HepG2 (cell line): ENCODE measurements around the gene ATP8B4. TPM values are rescaled to one million over a fixed set of nuclear protein-coding genes. Genes with fewer than 3 reads are reported as not detected.

Source experiments
- DPF2 ChIP-seq: sonication (generic); formaldehyde crosslinking; IDR thresholded peaks from 2 replicates; pipeline ENCODE4 v1.4.0; 2020; ENCODE audit warnings: mild to moderate bottlenecking, low read depth, missing genetic modification reagents, borderline replicate concordance
- FOSL1 ChIP-seq: sonication (generic); formaldehyde crosslinking; IDR thresholded peaks from 2 replicates; pipeline ENCODE4 v1.9.0; 2021; ENCODE audit warnings: missing genetic modification reagents, borderline replicate concordance
- JUND ChIP-seq: sonication (generic); formaldehyde crosslinking; IDR thresholded peaks from 2 replicates; pipeline ENCODE4 v1.8.0; 2022; ENCODE audit warnings: mild to moderate bottlenecking, missing genetic modification reagents
- SMC3 ChIP-seq: IDR thresholded peaks from 2 replicates; pipeline ENCODE4 v1.6.1; 2011; ENCODE audit warnings: low read length, improper control_type of control experiment
- STAG1 ChIP-seq: sonication (generic); formaldehyde crosslinking; IDR thresholded peaks from 2 replicates; pipeline ENCODE4 v1.4.0; 2020; ENCODE audit warnings: missing genetic modification reagents
- ZNF24 ChIP-seq: fragments of 450-650 bp; IDR thresholded peaks from 2 replicates; pipeline ENCODE4 v1.6.1; 2017; ENCODE audit warnings: antibody characterized with exemption, mild to moderate bottlenecking
- ZNF441 ChIP-seq: sonication (generic); formaldehyde crosslinking; IDR thresholded peaks from 2 replicates; pipeline ENCODE4 v1.7.0; 2021; ENCODE audit warnings: missing genetic modification reagents, borderline replicate concordance
- ZNF577 ChIP-seq: sonication (generic); formaldehyde crosslinking; IDR thresholded peaks from 2 replicates; pipeline ENCODE4 v1.4.0; 2020; ENCODE audit warnings: mild to moderate bottlenecking, low read depth, missing genetic modification reagents, borderline replicate concordance
- polyA plus RNA-seq, 8 experiments: library from polyadenylated mRNA; depleted of rRNA in 3 of 8; stranded (reverse) in 7 of 8; unstranded in 1 of 8; fragments of >200 nt; fragmentation: Illumina TruSeq in 4 of 8; extraction: Trizol in 4 of 8; gene quantifications; 2 replicates each; pipeline versions ENCODE4 v1.2.1 to v1.2.3, GENCODE V29; 2011 to 2016; ENCODE audit warnings: low read depth in 4 of 8, missing spikeins in 1 of 8, mixed read lengths in 1 of 8; ENCODE audit not compliant: insufficient read depth in 1 of 8
- total RNA-seq, 5 experiments: library from RNA; depleted of rRNA; stranded (reverse); fragments of >200 nt; fragmentation: Illumina TruSeq; extraction: Trizol; gene quantifications; 2 replicates each; pipeline ENCODE4 v1.2.3, GENCODE V29; 2016; ENCODE audit warnings: low read depth in 1 of 5
- TF ChIP-seq, protein P1 (sequence below): IDR thresholded peaks from 2 replicates; pipeline ENCODE4 v1.4.0; 2020; ENCODE audit warnings: mild to moderate bottlenecking, missing genetic modification reagents
- TF ChIP-seq, protein P2 (sequence below): sonication (generic); formaldehyde crosslinking; IDR thresholded peaks from 2 replicates; pipeline ENCODE4 v1.4.0; 2020; ENCODE audit warnings: missing genetic modification reagents, mild to moderate bottlenecking, borderline replicate concordance
- TF ChIP-seq, protein P3 (sequence below): sonication (generic); formaldehyde crosslinking; IDR thresholded peaks from one replicate; pipeline ENCODE4 v1.5.1; 2020; ENCODE audit warnings: mild to moderate bottlenecking, missing genetic modification reagents; ENCODE audit errors: not compliant biosample characterization
- TF ChIP-seq, protein P4 (sequence below): sonication (generic); formaldehyde crosslinking; IDR thresholded peaks from 2 replicates; pipeline ENCODE4 v1.8.0; 2023; ENCODE audit warnings: mild to moderate bottlenecking, missing genetic modification reagents

The ATP8B4 gene
- total and polyA plus RNA-seq, 2 of the 13 experiments (the other 11 are each of a cell fraction or from before 2014, with no cell fraction given): 0.24 to 0.69 TPM

DNA sequence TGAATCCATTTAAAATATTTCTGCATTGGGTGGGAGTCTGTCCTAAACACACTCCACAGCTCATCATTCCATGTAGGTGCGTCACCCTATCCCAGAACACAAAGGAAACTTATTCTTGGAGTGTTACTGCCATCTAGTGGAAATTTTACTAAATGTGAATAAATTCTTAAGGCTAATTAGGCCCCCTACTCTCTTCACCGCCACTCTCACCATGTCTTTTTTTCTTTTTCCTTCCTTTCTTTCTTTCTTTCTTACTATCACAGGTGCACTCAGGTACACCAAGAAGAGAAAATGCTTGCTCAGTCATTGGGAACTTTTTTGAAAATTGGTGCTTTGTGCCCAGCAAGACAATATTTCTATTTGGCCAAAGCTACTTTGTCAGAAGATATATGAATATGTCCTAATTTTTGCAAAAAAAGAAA lies 26.4 kb upstream of the ATP8B4 start (continued):
- TF ChIP-seq, protein P1, sequence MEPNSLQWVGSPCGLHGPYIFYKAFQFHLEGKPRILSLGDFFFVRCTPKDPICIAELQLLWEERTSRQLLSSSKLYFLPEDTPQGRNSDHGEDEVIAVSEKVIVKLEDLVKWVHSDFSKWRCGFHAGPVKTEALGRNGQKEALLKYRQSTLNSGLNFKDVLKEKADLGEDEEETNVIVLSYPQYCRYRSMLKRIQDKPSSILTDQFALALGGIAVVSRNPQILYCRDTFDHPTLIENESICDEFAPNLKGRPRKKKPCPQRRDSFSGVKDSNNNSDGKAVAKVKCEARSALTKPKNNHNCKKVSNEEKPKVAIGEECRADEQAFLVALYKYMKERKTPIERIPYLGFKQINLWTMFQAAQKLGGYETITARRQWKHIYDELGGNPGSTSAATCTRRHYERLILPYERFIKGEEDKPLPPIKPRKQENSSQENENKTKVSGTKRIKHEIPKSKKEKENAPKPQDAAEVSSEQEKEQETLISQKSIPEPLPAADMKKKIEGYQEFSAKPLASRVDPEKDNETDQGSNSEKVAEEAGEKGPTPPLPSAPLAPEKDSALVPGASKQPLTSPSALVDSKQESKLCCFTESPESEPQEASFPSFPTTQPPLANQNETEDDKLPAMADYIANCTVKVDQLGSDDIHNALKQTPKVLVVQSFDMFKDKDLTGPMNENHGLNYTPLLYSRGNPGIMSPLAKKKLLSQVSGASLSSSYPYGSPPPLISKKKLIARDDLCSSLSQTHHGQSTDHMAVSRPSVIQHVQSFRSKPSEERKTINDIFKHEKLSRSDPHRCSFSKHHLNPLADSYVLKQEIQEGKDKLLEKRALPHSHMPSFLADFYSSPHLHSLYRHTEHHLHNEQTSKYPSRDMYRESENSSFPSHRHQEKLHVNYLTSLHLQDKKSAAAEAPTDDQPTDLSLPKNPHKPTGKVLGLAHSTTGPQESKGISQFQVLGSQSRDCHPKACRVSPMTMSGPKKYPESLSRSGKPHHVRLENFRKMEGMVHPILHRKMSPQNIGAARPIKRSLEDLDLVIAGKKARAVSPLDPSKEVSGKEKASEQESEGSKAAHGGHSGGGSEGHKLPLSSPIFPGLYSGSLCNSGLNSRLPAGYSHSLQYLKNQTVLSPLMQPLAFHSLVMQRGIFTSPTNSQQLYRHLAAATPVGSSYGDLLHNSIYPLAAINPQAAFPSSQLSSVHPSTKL (CRISPR knock-in tag): 0 out of 2 replicates have a peak, but pooled peaks have one; percentile 10
- TF ChIP-seq STAG1 (CRISPR knock-in tag) (peak; percentile 74), ZNF441 (CRISPR knock-in tag) (no peak), ZNF24 (no peak), ZNF577 (CRISPR knock-in tag) (no peak), SMC3 (peak; percentile 41), FOSL1 (CRISPR knock-in tag) (peak; percentile 23; the same call in 1 of the 2 replicates), DPF2 (CRISPR knock-in tag) (no peak), JUND (CRISPR knock-in tag) (0 out of 2 replicates have a peak, but pooled peaks have one; percentile 23)
- TF ChIP-seq, protein P2, sequence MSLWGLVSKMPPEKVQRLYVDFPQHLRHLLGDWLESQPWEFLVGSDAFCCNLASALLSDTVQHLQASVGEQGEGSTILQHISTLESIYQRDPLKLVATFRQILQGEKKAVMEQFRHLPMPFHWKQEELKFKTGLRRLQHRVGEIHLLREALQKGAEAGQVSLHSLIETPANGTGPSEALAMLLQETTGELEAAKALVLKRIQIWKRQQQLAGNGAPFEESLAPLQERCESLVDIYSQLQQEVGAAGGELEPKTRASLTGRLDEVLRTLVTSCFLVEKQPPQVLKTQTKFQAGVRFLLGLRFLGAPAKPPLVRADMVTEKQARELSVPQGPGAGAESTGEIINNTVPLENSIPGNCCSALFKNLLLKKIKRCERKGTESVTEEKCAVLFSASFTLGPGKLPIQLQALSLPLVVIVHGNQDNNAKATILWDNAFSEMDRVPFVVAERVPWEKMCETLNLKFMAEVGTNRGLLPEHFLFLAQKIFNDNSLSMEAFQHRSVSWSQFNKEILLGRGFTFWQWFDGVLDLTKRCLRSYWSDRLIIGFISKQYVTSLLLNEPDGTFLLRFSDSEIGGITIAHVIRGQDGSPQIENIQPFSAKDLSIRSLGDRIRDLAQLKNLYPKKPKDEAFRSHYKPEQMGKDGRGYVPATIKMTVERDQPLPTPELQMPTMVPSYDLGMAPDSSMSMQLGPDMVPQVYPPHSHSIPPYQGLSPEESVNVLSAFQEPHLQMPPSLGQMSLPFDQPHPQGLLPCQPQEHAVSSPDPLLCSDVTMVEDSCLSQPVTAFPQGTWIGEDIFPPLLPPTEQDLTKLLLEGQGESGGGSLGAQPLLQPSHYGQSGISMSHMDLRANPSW (CRISPR knock-in tag): no peak
- TF ChIP-seq, protein P3, sequence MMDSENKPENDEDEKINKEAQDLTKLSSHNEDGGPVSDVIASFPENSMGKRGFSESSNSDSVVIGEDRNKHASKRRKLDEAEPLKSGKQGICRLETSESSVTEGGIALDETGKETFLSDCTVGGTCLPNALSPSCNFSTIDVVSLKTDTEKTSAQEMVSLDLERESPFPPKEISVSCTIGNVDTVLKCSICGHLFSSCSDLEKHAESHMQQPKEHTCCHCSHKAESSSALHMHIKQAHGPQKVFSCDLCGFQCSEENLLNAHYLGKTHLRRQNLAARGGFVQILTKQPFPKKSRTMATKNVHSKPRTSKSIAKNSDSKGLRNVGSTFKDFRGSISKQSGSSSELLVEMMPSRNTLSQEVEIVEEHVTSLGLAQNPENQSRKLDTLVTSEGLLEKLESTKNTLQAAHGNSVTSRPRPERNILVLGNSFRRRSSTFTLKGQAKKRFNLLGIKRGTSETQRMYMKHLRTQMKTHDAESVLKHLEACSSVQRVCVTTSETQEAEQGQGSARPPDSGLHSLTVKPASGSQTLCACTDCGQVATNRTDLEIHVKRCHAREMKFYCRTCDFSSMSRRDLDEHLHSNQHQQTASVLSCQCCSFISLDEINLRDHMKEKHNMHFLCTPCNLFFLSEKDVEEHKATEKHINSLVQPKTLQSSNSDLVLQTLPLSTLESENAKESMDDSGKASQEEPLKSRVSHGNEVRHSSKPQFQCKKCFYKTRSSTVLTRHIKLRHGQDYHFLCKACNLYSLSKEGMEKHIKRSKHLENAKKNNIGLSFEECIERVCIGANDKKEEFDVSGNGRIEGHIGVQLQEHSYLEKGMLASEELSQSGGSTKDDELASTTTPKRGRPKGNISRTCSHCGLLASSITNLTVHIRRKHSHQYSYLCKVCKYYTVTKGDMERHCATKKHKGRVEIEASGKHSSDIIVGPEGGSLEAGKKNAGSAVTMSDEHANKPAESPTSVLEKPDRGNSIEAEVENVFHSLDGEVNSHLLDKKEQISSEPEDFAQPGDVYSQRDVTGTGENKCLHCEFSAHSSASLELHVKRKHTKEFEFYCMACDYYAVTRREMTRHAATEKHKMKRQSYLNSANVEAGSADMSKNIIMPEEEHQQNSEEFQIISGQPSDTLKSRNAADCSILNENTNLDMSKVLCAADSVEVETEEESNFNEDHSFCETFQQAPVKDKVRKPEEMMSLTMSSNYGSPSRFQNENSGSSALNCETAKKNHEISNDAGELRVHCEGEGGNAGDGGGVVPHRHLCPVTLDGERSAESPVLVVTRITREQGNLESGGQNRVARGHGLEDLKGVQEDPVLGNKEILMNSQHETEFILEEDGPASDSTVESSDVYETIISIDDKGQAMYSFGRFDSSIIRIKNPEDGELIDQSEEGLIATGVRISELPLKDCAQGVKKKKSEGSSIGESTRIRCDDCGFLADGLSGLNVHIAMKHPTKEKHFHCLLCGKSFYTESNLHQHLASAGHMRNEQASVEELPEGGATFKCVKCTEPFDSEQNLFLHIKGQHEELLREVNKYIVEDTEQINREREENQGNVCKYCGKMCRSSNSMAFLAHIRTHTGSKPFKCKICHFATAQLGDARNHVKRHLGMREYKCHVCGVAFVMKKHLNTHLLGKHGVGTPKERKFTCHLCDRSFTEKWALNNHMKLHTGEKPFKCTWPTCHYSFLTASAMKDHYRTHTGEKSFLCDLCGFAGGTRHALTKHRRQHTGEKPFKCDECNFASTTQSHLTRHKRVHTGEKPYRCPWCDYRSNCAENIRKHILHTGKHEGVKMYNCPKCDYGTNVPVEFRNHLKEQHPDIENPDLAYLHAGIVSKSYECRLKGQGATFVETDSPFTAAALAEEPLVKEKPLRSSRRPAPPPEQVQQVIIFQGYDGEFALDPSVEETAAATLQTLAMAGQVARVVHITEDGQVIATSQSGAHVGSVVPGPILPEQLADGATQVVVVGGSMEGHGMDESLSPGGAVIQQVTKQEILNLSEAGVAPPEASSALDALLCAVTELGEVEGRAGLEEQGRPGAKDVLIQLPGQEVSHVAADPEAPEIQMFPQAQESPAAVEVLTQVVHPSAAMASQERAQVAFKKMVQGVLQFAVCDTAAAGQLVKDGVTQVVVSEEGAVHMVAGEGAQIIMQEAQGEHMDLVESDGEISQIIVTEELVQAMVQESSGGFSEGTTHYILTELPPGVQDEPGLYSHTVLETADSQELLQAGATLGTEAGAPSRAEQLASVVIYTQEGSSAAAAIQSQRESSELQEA (CRISPR knock-in tag): no peak
- TF ChIP-seq, protein P4, sequence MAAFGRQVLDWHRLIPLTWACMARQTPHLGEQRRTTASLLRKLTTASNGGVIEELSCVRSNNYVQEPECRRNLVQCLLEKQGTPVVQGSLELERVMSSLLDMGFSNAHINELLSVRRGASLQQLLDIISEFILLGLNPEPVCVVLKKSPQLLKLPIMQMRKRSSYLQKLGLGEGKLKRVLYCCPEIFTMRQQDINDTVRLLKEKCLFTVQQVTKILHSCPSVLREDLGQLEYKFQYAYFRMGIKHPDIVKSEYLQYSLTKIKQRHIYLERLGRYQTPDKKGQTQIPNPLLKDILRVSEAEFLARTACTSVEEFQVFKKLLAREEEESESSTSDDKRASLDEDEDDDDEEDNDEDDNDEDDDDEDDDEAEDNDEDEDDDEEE: no peak
